ENCODE results near the gene CHD6. TPM values are rescaled to one million over a fixed set of nuclear protein-coding genes. Genes with fewer than 3 reads are reported as not detected.

The CHD6 gene
- total RNA-seq, 1 experiment from 2014 or later = 46.7 TPM

DNA sequence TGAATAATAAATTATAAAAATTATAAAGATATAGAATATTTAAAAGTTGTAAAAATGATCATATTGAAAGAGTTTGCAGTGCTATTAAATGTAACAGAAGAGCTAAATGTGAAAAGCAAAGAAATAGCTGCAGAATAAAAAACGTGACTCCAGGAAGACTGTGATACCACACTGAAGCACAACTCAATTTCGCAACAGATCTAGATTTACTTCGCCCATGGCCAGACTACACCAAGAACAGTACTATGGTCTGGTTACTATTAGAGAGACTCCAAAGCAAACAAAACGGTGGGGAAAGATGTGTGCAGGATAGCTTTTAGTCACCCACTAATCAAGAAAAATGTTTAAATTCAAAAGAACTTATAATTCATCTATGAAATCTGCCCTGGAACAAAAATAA is 1.9 kb downstream of the CHD6 start:
- Histone ChIP-seq H3K9me3 (ENCODE audit: low read depth, low read length, poor library complexity, severe bottlenecking) (no peaks in the 10 kb centered on the region), H3K4me1 (ENCODE audit: insufficient read depth, low read length, poor library complexity, severe bottlenecking) (peaks cover 56% of the 10 kb centered on the region), H3K27me3 (replicated peaks; ENCODE audit: insufficient read depth, low read depth, low read length, poor library complexity) (no peaks in the 10 kb centered on the region), H3K36me3 (ENCODE audit: insufficient read depth, low read length, poor library complexity, severe bottlenecking) (no peaks in the 10 kb centered on the region), H3K4me3 (ENCODE audit: low read depth, low read length, poor library complexity, severe bottlenecking) (no peak overlapping the region), H3K27ac (ENCODE audit: low read depth, low read length, poor library complexity, severe bottlenecking) (no peak overlapping the region)
- BruUV-seq (replicated peaks) = no TSS peak
- TF ChIP-seq EZH2 (IDR thresholded peaks at IDR 0.05; ENCODE audit: borderline replicate concordance, low read depth, low read length, poor library complexity, severe bottlenecking) = no peak
- TF ChIP-seq, protein P1, sequence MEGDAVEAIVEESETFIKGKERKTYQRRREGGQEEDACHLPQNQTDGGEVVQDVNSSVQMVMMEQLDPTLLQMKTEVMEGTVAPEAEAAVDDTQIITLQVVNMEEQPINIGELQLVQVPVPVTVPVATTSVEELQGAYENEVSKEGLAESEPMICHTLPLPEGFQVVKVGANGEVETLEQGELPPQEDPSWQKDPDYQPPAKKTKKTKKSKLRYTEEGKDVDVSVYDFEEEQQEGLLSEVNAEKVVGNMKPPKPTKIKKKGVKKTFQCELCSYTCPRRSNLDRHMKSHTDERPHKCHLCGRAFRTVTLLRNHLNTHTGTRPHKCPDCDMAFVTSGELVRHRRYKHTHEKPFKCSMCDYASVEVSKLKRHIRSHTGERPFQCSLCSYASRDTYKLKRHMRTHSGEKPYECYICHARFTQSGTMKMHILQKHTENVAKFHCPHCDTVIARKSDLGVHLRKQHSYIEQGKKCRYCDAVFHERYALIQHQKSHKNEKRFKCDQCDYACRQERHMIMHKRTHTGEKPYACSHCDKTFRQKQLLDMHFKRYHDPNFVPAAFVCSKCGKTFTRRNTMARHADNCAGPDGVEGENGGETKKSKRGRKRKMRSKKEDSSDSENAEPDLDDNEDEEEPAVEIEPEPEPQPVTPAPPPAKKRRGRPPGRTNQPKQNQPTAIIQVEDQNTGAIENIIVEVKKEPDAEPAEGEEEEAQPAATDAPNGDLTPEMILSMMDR (conservative IDR thresholded peaks at IDR 0.05; ENCODE audit: low read depth, low read length) = no peak
- ChIA-PET POLR2A (ENCODE audit: low non-redundant PET) (no interaction called here), CTCF (no interaction called here)
- intact Hi-C loops (cut with micrococcal nuclease; ENCODE audit: unreplicated experiment) = no loop called here
- DNase-seq (ENCODE audit: low spot score) = no peak

DNA sequence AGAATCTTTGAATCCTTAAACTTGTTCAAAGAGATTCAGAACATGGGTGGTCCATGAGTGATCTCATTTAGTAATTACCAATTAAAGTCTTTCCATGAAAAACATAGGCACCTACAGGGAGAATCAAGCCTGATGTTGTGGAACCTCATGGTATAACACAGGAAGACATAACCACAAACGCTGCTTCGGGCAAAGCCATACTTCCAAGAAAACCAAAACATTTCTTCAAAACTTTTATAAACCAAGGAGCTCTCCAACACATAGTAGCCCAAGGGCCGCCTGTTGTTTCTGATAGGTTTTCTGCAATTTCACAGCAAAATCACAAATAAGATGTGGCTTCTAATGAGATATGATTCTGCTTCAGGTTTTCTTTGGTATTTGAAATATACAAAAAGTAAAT is 2.5 kb downstream of the CHD6 start:
- H3K9me3 ChIP-seq (ENCODE audit: low read depth, low read length, poor library complexity, severe bottlenecking) = no peaks in the 10 kb centered on the region
- no peak overlapping the region for H3K4me3 ChIP-seq (ENCODE audit: low read depth, low read length, poor library complexity, severe bottlenecking)
- H3K4me1 ChIP-seq (ENCODE audit: insufficient read depth, low read length, poor library complexity, severe bottlenecking) = peaks cover 56% of the 10 kb centered on the region
- H3K36me3 ChIP-seq (ENCODE audit: insufficient read depth, low read length, poor library complexity, severe bottlenecking) = no peaks in the 10 kb centered on the region
- no peak for DNase-seq (ENCODE audit: low spot score)
- TF ChIP-seq, protein P1 (conservative IDR thresholded peaks at IDR 0.05; ENCODE audit: low read depth, low read length) = no peak
- TF ChIP-seq EZH2 (IDR thresholded peaks at IDR 0.05; ENCODE audit: borderline replicate concordance, low read depth, low read length, poor library complexity, severe bottlenecking) = no peak
- intact Hi-C loops (cut with micrococcal nuclease; ENCODE audit: unreplicated experiment) = no loop called here
- POLR2A ChIA-PET (ENCODE audit: low non-redundant PET) = no interaction called here
- no TSS peak for BruUV-seq (replicated peaks)
- no peak overlapping the region for H3K27ac ChIP-seq (ENCODE audit: low read depth, low read length, poor library complexity, severe bottlenecking)
- CTCF ChIA-PET = no interaction called here
- no peaks in the 10 kb centered on the region for H3K27me3 ChIP-seq (replicated peaks; ENCODE audit: insufficient read depth, low read depth, low read length, poor library complexity)

DNA sequence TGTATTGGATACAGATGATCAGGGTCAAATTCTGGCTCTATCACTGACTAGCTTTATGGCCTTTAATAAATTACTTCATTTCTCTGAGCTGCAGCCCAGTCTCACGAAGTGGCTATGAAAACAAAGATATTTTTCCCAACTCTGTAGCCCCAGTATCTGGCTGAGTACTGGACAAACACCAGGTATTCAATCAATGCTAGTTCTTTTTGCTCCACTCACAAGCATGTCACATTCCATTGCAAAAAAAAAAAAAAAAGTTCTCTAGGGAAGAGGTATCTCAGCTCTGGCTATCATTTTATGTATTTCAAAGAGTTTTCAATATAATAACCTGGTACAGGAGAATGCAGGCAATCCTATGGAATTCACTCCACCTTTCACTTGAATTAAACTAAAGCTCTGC is 3.1 kb downstream of the CHD6 start:
- H3K9me3 ChIP-seq (ENCODE audit: low read depth, low read length, poor library complexity, severe bottlenecking) = no peaks in the 10 kb centered on the region
- no peaks in the 10 kb centered on the region for H3K27me3 ChIP-seq (replicated peaks; ENCODE audit: insufficient read depth, low read depth, low read length, poor library complexity)
- H3K36me3 ChIP-seq (ENCODE audit: insufficient read depth, low read length, poor library complexity, severe bottlenecking) = no peaks in the 10 kb centered on the region
- CTCF ChIA-PET = no interaction called here
- no peak for DNase-seq (ENCODE audit: low spot score)
- BruUV-seq (replicated peaks) = no TSS peak
- no peak overlapping the region for H3K27ac ChIP-seq (ENCODE audit: low read depth, low read length, poor library complexity, severe bottlenecking)
- no peak overlapping the region for H3K4me3 ChIP-seq (ENCODE audit: low read depth, low read length, poor library complexity, severe bottlenecking)
- peaks cover 56% of the 10 kb centered on the region for H3K4me1 ChIP-seq (ENCODE audit: insufficient read depth, low read length, poor library complexity, severe bottlenecking)
- TF ChIP-seq, protein P1 (conservative IDR thresholded peaks at IDR 0.05; ENCODE audit: low read depth, low read length) = no peak
- TF ChIP-seq EZH2 (IDR thresholded peaks at IDR 0.05; ENCODE audit: borderline replicate concordance, low read depth, low read length, poor library complexity, severe bottlenecking) = no peak
- POLR2A ChIA-PET (ENCODE audit: low non-redundant PET) = no interaction called here
- intact Hi-C loops (cut with micrococcal nuclease; ENCODE audit: unreplicated experiment) = no loop called here

Data from A673 (cell line).